Activated CD4-positive, alpha-beta T cell treated with anti-CD3 and anti-CD28 coated beads, Interleukin-2, amount 10 ng/mL, durations not matched to agents 24 days and 14 days (primary cell): ENCODE data around the gene MGRN1. TPM values are rescaled to one million over a fixed set of nuclear protein-coding genes. Genes with fewer than 3 reads are reported as not detected.

Source experiments
- DNase-seq: peaks from one replicate; pipeline ENCODE4 v3.0.0; 2022
- H3K27ac Mint-ChIP-seq: one replicate; pipeline ENCODE4 v1.8.0; 2022; ENCODE audit warnings: mild to moderate bottlenecking, mixed read lengths
- H3K27me3 Mint-ChIP-seq: one replicate; pipeline ENCODE4 v1.8.0; 2022; ENCODE audit warnings: mixed read lengths
- H3K36me3 Mint-ChIP-seq: one replicate; pipeline ENCODE4 v1.8.0; 2022; ENCODE audit warnings: low read depth, mild to moderate bottlenecking, mixed read lengths
- H3K4me1 Mint-ChIP-seq: one replicate; pipeline ENCODE4 v1.8.0; 2021; ENCODE audit warnings: mixed read lengths
- H3K4me3 Mint-ChIP-seq: one replicate; pipeline ENCODE4 v1.8.0; 2022; ENCODE audit warnings: mild to moderate bottlenecking, moderate library complexity, mixed read lengths
- H3K9me3 Mint-ChIP-seq: one replicate; pipeline ENCODE4 v1.8.0; 2021; ENCODE audit warnings: mixed read lengths
- intact Hi-C: fragments of 100-400 bp; cut with micrococcal nuclease; formaldehyde crosslinking; loops from one replicate; pipeline ENCODE4 v1.15.1; 2023
- total RNA-seq: library from RNA; stranded (reverse); gene quantifications from 2 replicates; pipeline ENCODE4 v1.2.3, GENCODE V29; 2022

MGRN1 gene
- total RNA-seq, 1 donor from 2014 or later = 103 TPM

DNA sequence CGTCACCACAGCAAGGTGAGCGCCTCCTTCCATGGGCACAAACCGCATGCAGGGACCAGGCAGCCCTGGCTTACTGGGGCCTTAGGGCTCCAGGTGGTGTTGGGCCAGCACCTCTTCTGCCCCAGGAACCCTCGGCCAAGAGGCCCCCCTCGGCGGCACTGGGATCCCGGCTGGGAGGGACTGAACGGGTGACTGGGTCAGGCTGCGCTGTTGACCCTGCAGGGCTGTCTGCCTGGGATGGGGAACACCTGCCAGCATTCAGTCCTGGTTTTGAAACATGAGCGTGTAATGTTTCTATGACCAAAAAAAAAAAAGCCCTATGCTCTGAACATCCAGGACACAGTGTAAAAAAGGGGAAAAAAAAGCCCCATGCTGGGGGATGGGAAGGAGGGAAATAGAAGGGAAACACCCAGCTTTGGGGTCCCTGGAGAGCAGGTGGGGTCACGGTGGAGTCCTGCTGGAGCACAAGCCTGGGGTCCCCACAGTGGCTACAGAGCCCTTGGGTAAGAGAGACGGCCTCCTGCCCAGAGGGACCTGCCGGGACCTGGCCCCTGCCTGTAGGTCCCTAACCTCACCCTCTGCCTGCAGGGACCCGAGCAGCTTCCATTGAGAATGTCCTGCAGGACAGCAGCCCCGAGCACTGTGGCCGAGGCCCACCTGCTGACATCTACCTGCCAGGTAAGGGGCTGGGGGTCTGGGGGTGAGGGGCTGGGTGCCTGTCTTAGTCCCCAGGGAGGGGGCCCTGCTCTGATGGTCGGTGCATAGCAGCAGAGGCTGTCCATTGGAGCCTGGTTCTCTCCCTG, 58.8 kb downstream of the MGRN1 start:
- intact Hi-C loops = no loop called here
- no peak for DNase-seq
- no peaks in the 10 kb centered on the region for H3K9me3 Mint-ChIP-seq
- no peaks in the 10 kb centered on the region for H3K27me3 Mint-ChIP-seq
- H3K4me1 Mint-ChIP-seq = peaks cover under 1% of the 10 kb centered on the region
- no peak overlapping the region for H3K4me3 Mint-ChIP-seq
- H3K36me3 Mint-ChIP-seq = peaks cover 15% of the 10 kb centered on the region
- H3K27ac Mint-ChIP-seq = peak overlapping the region; percentile 4

DNA sequence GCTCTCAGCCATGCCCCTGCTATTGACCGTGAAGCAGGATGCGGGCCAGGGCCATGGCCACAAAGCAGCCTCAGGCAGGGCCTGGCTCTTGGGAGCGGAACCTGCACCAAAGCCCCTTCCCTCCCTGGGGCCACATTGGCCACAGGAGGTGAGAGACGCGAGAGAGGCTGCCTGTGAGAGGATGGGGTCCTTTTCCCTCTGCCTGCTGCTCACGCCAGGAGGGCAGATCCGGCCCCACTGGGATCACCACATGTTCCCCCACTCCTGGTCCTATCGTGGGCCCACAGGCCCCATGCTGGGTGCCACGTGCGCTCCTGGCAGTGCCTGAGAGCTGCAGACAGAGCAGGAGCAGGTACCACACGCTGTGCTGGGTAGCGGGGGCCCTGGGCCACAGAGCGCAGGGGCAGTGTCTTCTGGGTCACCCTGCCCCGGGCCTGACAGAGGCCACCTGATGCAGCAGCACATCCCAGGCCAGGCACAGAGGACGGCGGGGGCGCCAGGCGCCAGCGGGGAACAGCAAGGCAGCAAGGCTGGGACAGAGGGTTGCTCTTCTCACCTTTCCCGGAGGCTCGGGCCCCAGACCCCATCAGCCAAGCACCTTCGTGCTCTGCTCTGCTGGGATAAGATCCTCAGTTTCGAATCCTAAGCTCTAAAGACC, 59.6 kb downstream of the MGRN1 start:
- peaks cover 15% of the 10 kb centered on the region for H3K36me3 Mint-ChIP-seq
- H3K9me3 Mint-ChIP-seq = no peaks in the 10 kb centered on the region
- no peak for DNase-seq
- H3K27ac Mint-ChIP-seq = no peak overlapping the region
- no peak overlapping the region for H3K4me3 Mint-ChIP-seq
- intact Hi-C loops = no loop called here
- H3K27me3 Mint-ChIP-seq = no peaks in the 10 kb centered on the region
- no peaks in the 10 kb centered on the region for H3K4me1 Mint-ChIP-seq

DNA sequence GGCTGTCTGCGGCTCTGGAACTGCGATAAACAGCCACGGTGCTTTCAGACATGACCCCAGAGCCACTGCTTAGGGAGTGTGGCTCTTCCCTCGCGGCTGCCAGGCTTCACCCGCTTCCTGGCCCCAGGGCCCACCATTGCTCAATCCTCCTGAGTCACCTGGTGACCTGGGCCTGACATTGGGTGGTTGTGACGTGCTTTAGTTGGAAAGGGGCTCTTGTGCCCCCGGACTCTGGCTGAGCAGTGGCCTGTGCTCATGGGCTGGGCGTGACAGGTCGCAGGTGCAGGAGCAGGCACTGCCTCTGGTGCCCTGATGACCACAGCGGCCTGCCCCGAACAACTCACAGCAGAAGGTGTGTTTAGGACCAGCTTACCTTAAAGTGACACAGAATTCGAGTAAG, 60.1 kb downstream of the MGRN1 start:
- H3K27ac Mint-ChIP-seq = no peak overlapping the region
- no peaks in the 10 kb centered on the region for H3K27me3 Mint-ChIP-seq
- no peaks in the 10 kb centered on the region for H3K4me1 Mint-ChIP-seq
- no peaks in the 10 kb centered on the region for H3K9me3 Mint-ChIP-seq
- peaks cover 15% of the 10 kb centered on the region for H3K36me3 Mint-ChIP-seq
- DNase-seq = no peak
- intact Hi-C loops = no loop called here
- H3K4me3 Mint-ChIP-seq = no peak overlapping the region

DNA sequence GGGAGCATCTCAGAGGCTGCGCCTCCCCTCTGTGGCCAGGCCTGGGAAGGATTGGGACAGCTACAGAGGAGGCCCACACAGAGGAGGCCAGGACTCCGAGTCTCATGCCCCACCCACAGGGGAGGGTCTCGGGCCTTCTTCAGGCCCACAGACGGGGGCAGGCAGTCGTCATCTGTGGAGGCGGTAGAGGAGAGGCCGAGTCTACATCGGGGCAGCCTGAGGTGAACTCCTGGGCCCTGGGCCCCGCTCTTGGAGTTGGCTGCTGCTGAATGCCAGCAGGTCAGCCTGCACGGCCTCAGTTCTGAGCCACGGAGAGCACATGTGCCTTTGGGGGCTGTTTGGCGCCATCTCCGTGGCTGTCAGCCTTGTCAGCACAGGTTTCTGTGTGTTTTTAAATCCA, 60.7 kb downstream of the MGRN1 start:
- H3K4me1 Mint-ChIP-seq = no peaks in the 10 kb centered on the region
- H3K36me3 Mint-ChIP-seq = peaks cover 14% of the 10 kb centered on the region
- no peaks in the 10 kb centered on the region for H3K27me3 Mint-ChIP-seq
- intact Hi-C loops = no loop called here
- no peak overlapping the region for H3K4me3 Mint-ChIP-seq
- DNase-seq = no peak
- no peaks in the 10 kb centered on the region for H3K9me3 Mint-ChIP-seq
- H3K27ac Mint-ChIP-seq = no peak overlapping the region

DNA sequence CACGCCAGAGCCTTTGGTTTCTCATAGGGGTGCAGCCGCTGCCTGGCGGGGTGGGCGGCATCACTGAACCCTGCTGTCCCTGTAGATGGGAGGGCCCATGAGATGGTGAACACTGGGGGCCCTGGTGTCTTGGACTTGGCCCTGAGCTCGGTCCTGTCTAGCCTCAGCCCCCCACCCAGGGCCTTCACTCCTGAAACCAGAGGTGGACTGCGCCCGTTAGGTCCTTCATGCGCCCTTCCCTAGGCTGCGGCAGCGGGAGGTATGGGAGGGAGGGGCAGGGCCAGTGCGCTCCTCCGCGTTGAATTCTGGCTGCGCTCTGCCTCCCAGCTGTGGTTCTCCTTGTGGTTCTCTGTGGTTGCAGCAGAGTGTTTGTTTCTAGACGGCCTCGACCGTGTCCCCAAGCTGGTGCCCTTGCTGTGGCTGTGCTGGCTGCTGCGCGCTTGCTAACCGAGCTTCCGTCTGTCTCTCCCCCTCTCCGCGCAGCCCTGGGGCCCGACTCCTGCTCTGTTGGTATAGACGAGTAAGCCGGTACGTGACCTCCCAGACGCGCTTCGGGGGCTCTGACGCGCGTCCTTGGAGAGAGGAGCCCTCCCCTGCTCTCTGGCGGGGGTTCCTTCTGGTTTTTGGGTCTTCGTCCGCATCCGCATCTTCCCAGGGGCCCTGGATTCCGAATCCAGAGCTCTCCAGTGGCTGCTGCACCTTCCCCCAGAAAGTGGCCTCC, 61.3 kb downstream of the MGRN1 start:
- H3K27me3 Mint-ChIP-seq = no peaks in the 10 kb centered on the region
- no peak overlapping the region for H3K4me3 Mint-ChIP-seq
- no peak for DNase-seq
- intact Hi-C loops = no loop called here
- no peaks in the 10 kb centered on the region for H3K4me1 Mint-ChIP-seq
- H3K27ac Mint-ChIP-seq = no peak overlapping the region
- H3K36me3 Mint-ChIP-seq = peaks cover 16% of the 10 kb centered on the region
- no peaks in the 10 kb centered on the region for H3K9me3 Mint-ChIP-seq

DNA sequence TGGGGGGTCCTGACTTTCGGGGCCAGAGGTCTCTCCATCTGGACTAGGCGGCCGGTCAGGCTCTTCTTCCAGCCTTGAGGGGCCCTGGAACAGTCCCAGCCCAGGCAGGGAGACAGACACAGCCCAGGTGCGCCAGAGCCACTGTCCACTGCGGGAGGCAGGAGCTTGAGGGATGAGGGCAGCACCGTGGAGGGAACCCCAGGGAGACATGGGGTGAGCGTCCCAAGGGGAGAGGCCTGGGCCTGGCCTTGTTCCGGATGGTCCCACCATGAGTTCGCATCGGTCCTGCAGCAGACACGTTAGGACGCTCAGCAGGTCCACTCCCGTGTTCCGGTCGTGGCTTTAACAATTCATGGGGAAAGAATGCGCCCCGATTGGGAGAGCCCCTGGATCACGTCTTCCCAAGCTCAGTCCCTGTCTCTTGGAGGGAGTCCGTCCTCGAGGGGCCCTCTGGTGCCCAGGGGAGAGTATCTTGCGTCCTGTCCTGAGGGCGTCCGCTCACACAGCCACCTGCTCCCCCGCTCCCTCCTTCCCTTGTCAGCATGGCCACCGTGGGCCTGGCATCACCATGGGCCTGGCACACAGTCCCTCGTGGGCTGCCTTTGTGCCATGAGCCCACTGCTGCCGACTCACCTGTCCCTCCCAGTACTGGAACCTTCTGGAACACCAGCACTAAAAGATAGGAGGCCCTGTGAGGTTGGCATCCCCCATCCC, 62.0 kb downstream of the MGRN1 start:
- no peaks in the 10 kb centered on the region for H3K9me3 Mint-ChIP-seq
- no peak overlapping the region for H3K27ac Mint-ChIP-seq
- peaks cover 3% of the 10 kb centered on the region for H3K4me1 Mint-ChIP-seq
- no peaks in the 10 kb centered on the region for H3K27me3 Mint-ChIP-seq
- H3K4me3 Mint-ChIP-seq = no peak overlapping the region
- intact Hi-C loops = no loop called here
- no peak for DNase-seq
- H3K36me3 Mint-ChIP-seq = peaks cover 15% of the 10 kb centered on the region

DNA sequence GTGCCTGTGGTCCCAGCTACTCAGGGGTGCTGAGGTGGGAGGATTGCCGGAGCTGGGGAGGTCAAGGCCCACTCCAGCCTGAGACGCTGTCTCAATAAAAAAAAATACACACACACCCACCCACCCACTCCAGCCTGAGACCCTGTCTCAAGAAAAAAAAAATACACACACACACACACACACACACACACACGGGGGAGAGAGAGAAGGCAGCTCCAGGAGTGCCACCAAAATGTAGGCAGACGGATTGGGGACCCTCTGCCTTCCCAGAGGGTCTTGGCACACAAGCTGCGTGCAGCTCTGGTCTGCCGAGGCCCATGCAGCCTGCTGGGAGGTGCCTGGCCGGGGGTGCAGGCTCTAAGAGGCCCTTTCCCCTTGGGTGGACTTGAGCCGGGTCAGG, 62.8 kb downstream of the MGRN1 start:
- Mint-ChIP-seq H3K36me3 (peaks cover 14% of the 10 kb centered on the region), H3K27me3 (no peaks in the 10 kb centered on the region), H3K4me1 (peaks cover 5% of the 10 kb centered on the region), H3K4me3 (no peak overlapping the region), H3K9me3 (no peaks in the 10 kb centered on the region), H3K27ac (no peak overlapping the region)
- no peak for DNase-seq
- intact Hi-C loops = no loop called here

DNA sequence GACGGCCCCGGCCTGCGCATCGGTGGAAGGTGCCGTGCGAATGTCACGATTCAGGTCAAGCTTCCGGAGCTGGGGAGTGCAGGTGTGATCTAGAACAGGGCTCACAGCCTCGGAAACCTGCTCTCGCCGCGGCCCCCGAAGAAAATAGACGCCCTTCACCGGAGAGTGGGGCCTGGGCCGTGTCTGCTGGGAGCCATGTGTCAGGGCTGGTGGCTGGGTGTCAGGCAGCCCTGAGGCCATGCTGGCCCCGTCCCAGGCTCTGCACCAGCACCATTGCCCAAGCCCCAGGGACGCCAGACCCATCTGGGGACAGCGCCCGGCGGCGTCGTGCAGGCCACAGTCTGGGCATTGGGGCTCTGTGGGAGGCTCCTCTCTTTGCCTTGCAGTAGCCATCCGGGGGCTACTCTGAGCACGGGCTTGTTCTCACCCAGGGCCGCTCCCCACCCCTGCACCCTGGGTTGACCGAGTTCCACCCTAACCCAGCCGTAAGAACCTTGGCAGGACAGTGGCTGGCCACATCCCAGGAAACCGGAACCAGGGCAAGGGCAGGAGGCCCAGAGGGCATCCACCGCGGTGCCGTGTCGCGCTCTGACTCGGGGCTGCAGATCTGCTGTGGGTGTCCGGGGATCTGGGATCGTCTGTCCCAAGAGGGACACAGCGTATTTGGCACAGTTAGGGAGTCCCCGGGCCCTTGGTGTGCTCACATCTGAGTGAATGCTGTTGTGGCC, 63.5 kb downstream of the MGRN1 start:
- DNase-seq = no peak
- intact Hi-C loops = no loop called here

DNA sequence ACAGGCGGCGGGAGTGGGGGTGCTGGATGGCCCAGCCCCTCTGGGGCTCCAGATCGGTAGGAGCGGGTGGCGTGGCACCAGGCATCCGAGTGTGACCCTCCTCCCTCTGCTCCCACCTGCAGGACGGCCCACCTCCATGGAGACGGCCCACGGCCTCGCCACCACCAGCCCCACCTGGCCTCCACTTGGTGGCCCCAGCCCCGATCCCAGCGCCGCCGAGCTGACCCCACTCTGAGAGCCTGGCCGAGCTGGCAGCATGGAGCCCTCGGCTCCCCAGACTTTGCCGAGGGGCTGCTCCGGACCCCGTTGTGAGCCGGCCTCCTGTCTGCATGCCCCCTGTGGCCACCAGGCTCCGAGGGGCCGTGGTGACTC, 64.0 kb downstream of the MGRN1 start:
- intact Hi-C loops = no loop called here
- Mint-ChIP-seq H3K9me3 (no peaks in the 10 kb centered on the region), H3K27ac (no peak overlapping the region), H3K36me3 (peaks cover 12% of the 10 kb centered on the region), H3K4me3 (no peak overlapping the region), H3K4me1 (peaks cover 5% of the 10 kb centered on the region), H3K27me3 (no peaks in the 10 kb centered on the region)
- no peak for DNase-seq

More for the DNA sequence above, 63.5 kb downstream of the MGRN1 start:
- Mint-ChIP-seq H3K27me3 (no peaks in the 10 kb centered on the region), H3K27ac (no peak overlapping the region), H3K4me1 (peaks cover 5% of the 10 kb centered on the region), H3K4me3 (no peak overlapping the region), H3K9me3 (no peaks in the 10 kb centered on the region), H3K36me3 (peaks cover 13% of the 10 kb centered on the region)

DNA sequence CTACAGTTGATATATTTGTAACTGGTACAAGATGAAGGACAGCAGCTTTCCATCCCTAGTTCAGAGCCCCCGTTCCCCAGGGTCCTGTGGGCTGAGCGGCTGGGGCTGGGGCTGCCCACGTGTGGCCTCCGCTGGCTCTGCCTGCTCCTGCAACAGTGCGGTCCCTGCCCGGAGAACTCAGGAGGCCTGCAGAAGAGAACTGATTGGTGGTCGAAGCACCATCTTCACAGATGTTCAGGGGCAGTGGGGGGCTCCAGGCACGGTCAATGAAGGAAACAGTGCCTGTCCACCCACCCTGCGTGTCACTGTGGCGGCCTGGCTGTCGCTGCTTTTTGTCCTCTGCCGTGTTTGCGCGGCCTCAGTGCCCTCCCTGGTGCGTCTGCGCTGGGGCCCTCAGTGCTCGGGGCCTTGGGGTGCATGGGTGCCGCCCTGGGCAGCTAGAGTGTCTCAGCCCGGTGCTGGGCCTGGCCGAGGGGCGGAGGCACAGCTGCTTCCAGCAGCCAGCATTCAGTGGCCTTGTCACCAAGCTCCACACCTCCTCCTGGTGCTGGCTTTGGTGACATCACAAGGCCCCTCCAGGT, 64.6 kb downstream of the MGRN1 start:
- H3K9me3 Mint-ChIP-seq = no peaks in the 10 kb centered on the region
- intact Hi-C loops = no loop called here
- no peak for DNase-seq

DNA sequence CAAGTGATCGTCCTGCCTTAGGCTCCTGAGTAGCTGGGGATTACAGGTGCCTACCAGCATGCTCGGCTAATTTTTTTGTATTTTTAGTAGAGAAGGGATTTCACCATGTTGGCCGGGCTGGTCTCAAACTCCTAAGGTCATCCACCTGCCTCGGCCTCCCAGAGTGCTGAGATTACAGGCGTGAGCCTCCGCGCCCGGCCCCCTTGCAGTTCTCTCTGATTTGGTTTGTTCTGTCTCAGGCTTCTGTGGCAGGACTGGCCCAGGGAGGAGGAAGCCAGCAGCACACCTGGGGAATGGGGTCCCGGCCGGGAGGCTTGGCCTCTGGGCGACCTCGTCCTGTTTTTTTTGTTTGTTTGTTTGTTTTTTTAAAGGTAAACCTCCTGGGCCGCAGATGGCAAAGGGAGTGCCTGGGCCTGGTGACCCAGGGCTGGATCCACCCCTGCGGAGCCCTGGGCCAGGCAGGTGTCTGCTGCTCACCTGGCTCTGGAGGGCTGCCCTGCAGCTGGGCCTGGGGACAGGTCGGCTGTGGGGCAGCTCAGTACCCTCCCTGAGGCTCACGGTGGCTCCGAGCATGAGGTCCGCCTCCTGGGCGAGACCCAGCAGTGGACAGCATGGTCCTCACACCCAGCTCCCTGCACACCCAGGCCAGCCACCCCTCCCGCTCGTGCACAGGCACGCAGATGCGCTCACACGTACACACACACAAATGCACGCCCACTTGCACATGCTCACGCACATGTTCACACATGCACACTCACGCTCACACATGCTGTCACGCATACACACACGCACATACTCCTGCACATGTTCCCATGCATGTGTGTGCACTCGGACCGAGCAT, 65.5 kb downstream of the MGRN1 start:
- Mint-ChIP-seq H3K27me3 (no peaks in the 10 kb centered on the region), H3K4me3 (no peak overlapping the region), H3K9me3 (no peaks in the 10 kb centered on the region), H3K4me1 (peaks cover 5% of the 10 kb centered on the region), H3K36me3 (peaks cover 9% of the 10 kb centered on the region), H3K27ac (no peak overlapping the region)
- intact Hi-C loops = no loop called here
- DNase-seq = no peak

More for the DNA sequence above, 64.6 kb downstream of the MGRN1 start:
- Mint-ChIP-seq H3K4me1 (peaks cover 5% of the 10 kb centered on the region), H3K36me3 (peaks cover 13% of the 10 kb centered on the region), H3K27ac (no peak overlapping the region), H3K4me3 (no peak overlapping the region), H3K27me3 (no peaks in the 10 kb centered on the region)

DNA sequence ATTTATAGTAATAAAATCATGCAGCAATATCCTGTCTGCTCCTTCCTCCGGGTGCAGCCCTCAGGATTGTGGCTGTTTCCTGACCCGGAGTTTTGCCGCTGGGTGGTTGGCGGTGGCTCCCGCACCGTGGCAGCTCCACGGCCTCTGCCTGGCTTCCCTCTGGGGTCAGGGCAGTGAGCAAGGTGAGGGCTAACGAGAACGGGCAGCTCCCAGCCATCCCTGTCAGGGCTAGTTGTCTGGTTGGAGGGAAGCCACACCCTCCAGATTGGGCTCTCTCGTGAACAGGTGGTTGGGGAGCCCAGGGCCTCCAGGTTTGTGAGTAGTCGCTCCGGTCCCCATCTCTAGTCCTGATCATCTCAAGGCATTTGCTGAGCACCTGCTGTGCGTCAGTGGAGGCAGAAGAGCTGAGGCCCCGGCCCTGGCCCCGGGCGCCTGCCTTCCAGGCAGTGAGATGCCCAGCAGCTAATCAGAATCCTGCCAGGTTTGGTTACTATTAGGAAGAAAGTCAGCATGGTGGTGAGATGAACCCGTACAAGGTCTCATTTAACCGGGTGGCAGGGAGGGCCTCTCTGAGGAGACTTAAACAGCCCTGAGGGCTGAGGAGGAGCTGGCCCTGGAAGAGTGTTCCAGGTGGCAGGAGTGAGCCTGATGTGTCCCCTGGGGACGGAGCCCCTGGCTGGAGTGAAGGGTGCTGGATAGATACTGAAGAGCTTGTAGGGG, 66.5 kb downstream of the MGRN1 start:
- peak overlapping the region; percentile 55 for H3K4me3 Mint-ChIP-seq
- intact Hi-C loops = no loop called here
- no peak overlapping the region for H3K27ac Mint-ChIP-seq
- H3K4me1 Mint-ChIP-seq = peaks cover 11% of the 10 kb centered on the region
- no peaks in the 10 kb centered on the region for H3K9me3 Mint-ChIP-seq
- peaks cover 8% of the 10 kb centered on the region for H3K36me3 Mint-ChIP-seq
- no peaks in the 10 kb centered on the region for H3K27me3 Mint-ChIP-seq
- no peak for DNase-seq
